Trophoblast cell (in vitro differentiated cells and primary cell): ENCODE measurements around the gene DNAH9.

Experiments used
- DNase-seq, 2 donors: peaks; one replicate each; pipeline ENCODE4 v3.0.0-alpha.2; 2016
- H2AFZ ChIP-seq: 2 replicates; pipeline ENCODE4 v1.6.1; 2013; ENCODE audit warnings: low read length, moderate library complexity, mild to moderate bottlenecking; ENCODE audit not compliant: insufficient read depth, poor library complexity
- H2AK5ac ChIP-seq: 2 replicates; pipeline ENCODE4 v1.6.1; 2013; ENCODE audit warnings: mild to moderate bottlenecking, low read length
- H2BK120ac ChIP-seq: 2 replicates; pipeline ENCODE4 v1.6.1; 2013; ENCODE audit warnings: low read length, mild to moderate bottlenecking, moderate library complexity; ENCODE audit not compliant: insufficient read depth, poor library complexity
- H2BK12ac ChIP-seq: 2 replicates; pipeline ENCODE4 v1.6.1; 2013; ENCODE audit warnings: mild to moderate bottlenecking, low read length, moderate library complexity
- H2BK5ac ChIP-seq: 2 replicates; pipeline ENCODE4 v1.6.1; 2013; ENCODE audit warnings: low read length, low read depth, moderate library complexity, mild to moderate bottlenecking; ENCODE audit not compliant: poor library complexity
- H3K14ac ChIP-seq: 2 replicates; pipeline ENCODE4 v1.6.1; 2013; ENCODE audit warnings: mild to moderate bottlenecking, low read length
- H3K18ac ChIP-seq: 2 replicates; pipeline ENCODE4 v1.6.1; 2013; ENCODE audit warnings: mild to moderate bottlenecking, low read length
- H3K23ac ChIP-seq: 2 replicates; pipeline ENCODE4 v1.6.1; 2013; ENCODE audit warnings: low read length
- H3K27ac ChIP-seq: 2 replicates; pipeline ENCODE4 v1.5.1; 2013; ENCODE audit warnings: low read depth, mild to moderate bottlenecking, inconsistent platforms, low read length, moderate library complexity
- H3K27me3 ChIP-seq: 2 replicates; pipeline ENCODE4 v1.6.1; 2013; ENCODE audit warnings: inconsistent platforms, mild to moderate bottlenecking, low read length, moderate library complexity; ENCODE audit not compliant: insufficient read depth
- H3K36me3 ChIP-seq, 2 experiments: 1 replicate in 1 of 2; 2 replicates in 1 of 2; pipeline ENCODE4 v1.6.1; 2013; ENCODE audit warnings: low read length in 2 of 2, mild to moderate bottlenecking in 2 of 2, moderate library complexity in 1 of 2; ENCODE audit not compliant: insufficient read depth in 2 of 2, control insufficient read depth in 1 of 2
- H3K4ac ChIP-seq: 2 replicates; pipeline ENCODE4 v1.6.1; 2013; ENCODE audit warnings: low read depth, mild to moderate bottlenecking, low read length, moderate library complexity
- H3K4me1 ChIP-seq, 2 experiments: 1 replicate in 1 of 2; 2 replicates in 1 of 2; pipeline ENCODE4 v1.6.1; 2013; ENCODE audit warnings: low read length in 2 of 2, mild to moderate bottlenecking in 2 of 2, moderate library complexity in 1 of 2; ENCODE audit not compliant: insufficient read depth in 2 of 2, control insufficient read depth in 1 of 2
- H3K4me2 ChIP-seq: 2 replicates; pipeline ENCODE4 v1.6.1; 2013; ENCODE audit warnings: inconsistent platforms, mild to moderate bottlenecking, low read length, moderate library complexity
- H3K4me3 ChIP-seq: 2 replicates; pipeline ENCODE4 v1.5.1; 2013; ENCODE audit warnings: mild to moderate bottlenecking, low read depth, low read length, inconsistent platforms
- H3K79me1 ChIP-seq: one replicate; pipeline ENCODE4 v1.6.1; 2013; ENCODE audit warnings: low read length
- H3K79me2 ChIP-seq: 2 replicates; pipeline ENCODE4 v1.6.1; 2013; ENCODE audit warnings: low read length, mild to moderate bottlenecking; ENCODE audit not compliant: control insufficient read depth, insufficient read depth, poor library complexity
- H3K9ac ChIP-seq: 2 replicates; pipeline ENCODE4 v1.6.1; 2013; ENCODE audit warnings: mild to moderate bottlenecking, low read length
- H3K9me3 ChIP-seq: 2 replicates; pipeline ENCODE4 v1.6.1; 2013; ENCODE audit warnings: low read depth, mild to moderate bottlenecking, control low read depth, inconsistent platforms, low read length; ENCODE audit not compliant: insufficient read depth
- H4K12ac ChIP-seq: 2 replicates; pipeline ENCODE4 v1.6.1; 2013; ENCODE audit warnings: low read depth, mild to moderate bottlenecking, low read length, moderate library complexity
- H4K8ac ChIP-seq: 2 replicates; pipeline ENCODE4 v1.6.1; 2013; ENCODE audit warnings: low read depth, mild to moderate bottlenecking, low read length, moderate library complexity
- H4K91ac ChIP-seq: one replicate; pipeline ENCODE4 v1.6.1; 2013; ENCODE audit warnings: low read depth, mild to moderate bottlenecking, low read length, moderate library complexity
- WGBS: extraction: QIAGEN DNeasy Blood & Tissue Kit; methylation state at CpG from one replicate; pipeline ENCODE4 v1.1.7; 2013; ENCODE audit warnings: missing lambda C conversion rate; ENCODE audit not compliant: insufficient read length, insufficient coverage; ENCODE audit errors: extremely low coverage; 5-methylcytosine and 5-hydroxymethylcytosine counted together

The DNAH9 gene

DNA sequence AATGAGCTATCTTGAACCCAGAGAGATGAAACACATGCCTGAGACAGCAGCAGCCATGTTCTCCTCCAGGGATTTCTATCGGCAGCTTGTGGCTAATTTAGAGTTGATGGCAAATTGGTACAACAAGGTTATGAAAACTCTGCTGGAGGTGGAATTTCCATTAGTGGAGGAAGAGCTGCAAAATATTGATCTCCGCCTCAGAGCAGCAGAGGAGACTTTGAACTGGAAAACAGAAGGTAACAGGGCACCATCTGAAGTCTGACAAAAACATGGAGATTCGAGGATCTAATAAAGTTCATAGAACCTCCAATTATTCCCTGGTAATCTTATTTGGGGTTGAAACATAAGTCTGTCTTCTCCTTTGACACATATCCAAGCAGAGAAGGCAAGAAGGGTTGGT, 52.8 kb downstream of the DNAH9 start:
- no peak overlapping the region for H2BK5ac ChIP-seq
- H3K79me1 ChIP-seq: no peaks in the 10 kb centered on the region
- WGBS: no CpG with 5 or more reads among the region's 3 CpGs
- no peak overlapping the region for H2BK12ac ChIP-seq
- no peak overlapping the region for H3K4me3 ChIP-seq
- H2BK120ac ChIP-seq: no peak overlapping the region
- no peak overlapping the region for H3K23ac ChIP-seq
- H4K8ac ChIP-seq: no peak overlapping the region
- H3K4me1 ChIP-seq: no peaks in the 10 kb centered on the region
- no peak overlapping the region for H2AK5ac ChIP-seq
- no peak overlapping the region for H3K27ac ChIP-seq
- H3K27me3 ChIP-seq: no peaks in the 10 kb centered on the region
- H4K12ac ChIP-seq: no peak overlapping the region
- H3K4me2 ChIP-seq: no peak overlapping the region
- no peaks in the 10 kb centered on the region for H3K79me2 ChIP-seq
- no peaks in the 10 kb centered on the region for H3K9me3 ChIP-seq
- no peak overlapping the region for H4K91ac ChIP-seq
- H3K4ac ChIP-seq: no peak overlapping the region
- H3K18ac ChIP-seq: no peak overlapping the region
- no peak overlapping the region for H2AFZ ChIP-seq
- H3K9ac ChIP-seq: no peak overlapping the region
- DNase-seq: no peak
- no peaks in the 10 kb centered on the region for H3K36me3 ChIP-seq
- H3K14ac ChIP-seq: no peak overlapping the region

- no peak overlapping the region for H3K4me3 ChIP-seq
- H2BK5ac ChIP-seq: no peak overlapping the region
- no peak overlapping the region for H3K14ac ChIP-seq
- no peak overlapping the region for H4K8ac ChIP-seq
- H3K4me2 ChIP-seq: no peak overlapping the region
- H3K27me3 ChIP-seq: no peaks in the 10 kb centered on the region
- H3K27ac ChIP-seq: no peak overlapping the region
- DNase-seq: no peak
- WGBS: no CpG with 5 or more reads among the region's 1 CpG
- H3K79me2 ChIP-seq: no peaks in the 10 kb centered on the region
- H2BK12ac ChIP-seq: no peak overlapping the region
- no peak overlapping the region for H2BK120ac ChIP-seq
- no peaks in the 10 kb centered on the region for H3K79me1 ChIP-seq
- no peaks in the 10 kb centered on the region for H3K36me3 ChIP-seq
- no peak overlapping the region for H3K9ac ChIP-seq
- H3K23ac ChIP-seq: no peak overlapping the region
- no peak overlapping the region for H4K12ac ChIP-seq
- H3K4ac ChIP-seq: no peak overlapping the region
- H4K91ac ChIP-seq: no peak overlapping the region
- no peak overlapping the region for H2AK5ac ChIP-seq
- no peak overlapping the region for H2AFZ ChIP-seq
- no peak overlapping the region for H3K18ac ChIP-seq
- H3K4me1 ChIP-seq: no peaks in the 10 kb centered on the region
- H3K9me3 ChIP-seq: no peaks in the 10 kb centered on the region
These were observed 70.3 kb downstream of the DNAH9 start for GRCh38 chr17:11668618-11669017.

GRCh38 chr17:11671126-11671525, 72.9 kb downstream of the DNAH9 start:
- Histone ChIP-seq H3K9ac (peak overlapping the region; percentile 70), H3K9me3 (no peaks in the 10 kb centered on the region), H3K4me3 (no peak overlapping the region), H4K12ac (no peak overlapping the region), H3K36me3 (no peaks in the 10 kb centered on the region), H2AFZ (no peak overlapping the region), H3K79me2 (no peaks in the 10 kb centered on the region), H3K4me2 (no peak overlapping the region), H3K4ac (no peak overlapping the region), H4K91ac (no peak overlapping the region), H2BK120ac (no peak overlapping the region), H2AK5ac (no peak overlapping the region), H3K27me3 (no peaks in the 10 kb centered on the region), H3K4me1 (no peaks in the 10 kb centered on the region), H2BK5ac (no peak overlapping the region), H3K23ac (no peak overlapping the region), H3K79me1 (no peaks in the 10 kb centered on the region), H3K27ac (no peak overlapping the region), H2BK12ac (no peak overlapping the region), H4K8ac (no peak overlapping the region), H3K18ac (no peak overlapping the region), H3K14ac (no peak overlapping the region)
- no peak for DNase-seq
- WGBS: no CpG with 5 or more reads among the region's 4 CpGs

DNA sequence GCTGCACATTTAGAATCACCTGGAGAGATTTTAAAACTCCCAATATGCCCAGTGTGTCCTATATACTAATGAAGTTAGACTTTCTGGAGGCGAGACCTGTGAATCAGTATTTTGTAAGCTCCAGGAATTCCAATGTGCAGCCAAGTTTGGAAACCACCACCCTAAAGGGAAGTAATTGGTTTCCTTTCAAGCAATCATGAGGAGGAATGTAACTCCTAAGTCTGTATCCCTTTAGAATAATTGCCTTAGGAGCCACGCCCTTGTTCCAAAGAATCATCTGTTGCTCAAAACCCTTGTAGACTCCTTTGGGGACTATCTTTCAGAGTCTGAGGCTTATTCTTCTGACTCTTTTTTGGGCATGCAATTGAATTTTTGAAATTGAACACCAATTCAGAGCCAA, 84.4 kb downstream of the DNAH9 start:
- Histone ChIP-seq H3K9ac (no peak overlapping the region), H3K27me3 (no peaks in the 10 kb centered on the region), H2BK120ac (no peak overlapping the region), H3K9me3 (no peaks in the 10 kb centered on the region), H2AFZ (no peak overlapping the region), H3K4me2 (no peak overlapping the region), H4K12ac (no peak overlapping the region), H2BK5ac (no peak overlapping the region), H2AK5ac (no peak overlapping the region), H4K8ac (no peak overlapping the region), H3K27ac (no peak overlapping the region), H2BK12ac (no peak overlapping the region), H3K4me1 (no peaks in the 10 kb centered on the region), H3K79me1 (no peaks in the 10 kb centered on the region), H3K4me3 (no peak overlapping the region), H3K23ac (no peak overlapping the region), H3K14ac (no peak overlapping the region), H3K36me3 (no peaks in the 10 kb centered on the region), H3K79me2 (no peaks in the 10 kb centered on the region), H3K4ac (no peak overlapping the region), H4K91ac (no peak overlapping the region), H3K18ac (no peak overlapping the region)
- no peak for DNase-seq
- WGBS: no CpG with 5 or more reads among the region's 2 CpGs
